HUDEP-2 (cell line): ENCODE data around the gene LUZP1.
"Not testable (repeated sequence)": the region's sequence is repeated elsewhere in the genome, so short reads cannot be mapped to it uniquely, and the experiment has no call there.

Experiments
- DNase-seq, 76 experiments: peaks; one replicate each; lab custom pipeline; 2025; ENCODE audit not compliant: unreplicated experiment in 76 of 76; lab: John Stamatoyannopoulos, UW

LUZP1 gene

GRCh38 chr1:23168445-23169194 is at the start of gene LUZP1:
Gene LUZP1, minus strand, starts transcription at chr1:23168856.
- peak in 63 of 76 experiments; percentile 13 to 78 (median 57) for DNase-seq

DNA sequence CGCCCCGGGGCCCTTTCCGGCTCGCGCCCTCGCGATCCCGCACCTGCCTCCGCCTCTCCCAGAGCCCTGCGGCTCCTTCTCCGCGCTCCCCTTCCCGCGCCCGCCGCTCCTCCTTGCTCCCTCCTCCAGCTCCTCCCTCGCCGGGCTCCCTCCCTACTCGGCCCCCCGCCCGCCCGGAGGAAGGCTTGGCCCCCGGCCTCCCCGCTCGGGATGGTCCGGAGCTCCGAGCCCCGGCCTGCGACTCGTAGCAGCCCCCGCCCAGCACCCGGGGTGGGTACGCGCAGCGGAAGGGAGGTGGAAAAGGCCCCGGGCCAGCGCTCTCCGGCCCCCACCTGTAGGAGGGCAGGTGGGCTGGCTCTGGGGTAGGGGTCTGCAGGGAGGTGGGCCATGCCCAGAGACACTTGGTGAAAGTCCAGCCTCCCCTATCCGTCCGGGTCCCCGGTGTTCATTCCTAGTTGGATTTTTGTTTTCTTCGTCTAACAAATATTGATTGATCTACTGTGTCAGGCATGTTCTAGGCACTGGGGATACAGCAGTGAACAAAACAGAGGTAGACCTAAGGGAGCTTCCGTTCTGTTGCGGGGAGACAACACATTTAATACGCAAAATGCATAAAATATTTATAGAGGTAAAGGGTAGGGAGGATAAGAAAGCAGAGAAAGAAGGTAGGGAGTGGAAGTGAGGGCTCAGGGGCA is 48.9 kb upstream of the LUZP1 start, which contains the start of gene HTR1D:
HTR1D (minus strand) TSS at position 82 of the 695 bp plus-strand sequence. CDS start 23,283 bp downstream, outside the sequence.
- no peak for DNase-seq

DNA sequence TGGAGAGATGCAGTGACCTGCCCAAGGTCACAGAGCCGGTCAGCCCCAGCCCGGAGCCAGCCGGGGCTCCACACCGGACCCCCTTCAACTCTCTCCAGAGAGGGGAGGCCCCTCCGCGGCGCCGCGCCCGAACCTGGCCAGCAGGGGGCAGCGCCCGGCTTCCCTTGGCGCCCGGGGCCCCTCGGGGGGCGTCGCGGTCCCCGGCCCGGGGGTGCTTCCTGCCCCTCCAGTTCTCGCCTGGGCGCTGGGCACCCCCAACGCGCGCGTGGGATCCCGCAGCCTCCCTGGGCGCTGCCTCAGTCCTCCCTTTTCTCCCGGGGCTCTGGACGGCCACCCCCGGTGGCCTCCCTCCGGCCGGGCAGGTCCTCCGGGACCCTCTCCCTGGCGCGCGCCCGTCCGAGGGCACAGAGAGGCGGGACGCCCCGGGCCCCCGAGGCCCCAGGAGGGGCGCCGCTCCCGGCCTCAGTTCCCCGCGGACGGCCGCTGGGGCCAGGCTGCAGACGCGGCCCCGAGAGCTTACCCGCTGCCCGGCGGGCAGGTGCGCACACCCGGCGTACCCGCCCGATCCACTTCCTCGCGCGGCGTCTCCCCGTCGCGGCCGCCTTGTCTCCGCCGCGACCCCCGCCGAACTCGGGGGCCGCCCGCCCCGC is 48.2 kb upstream of the LUZP1 start:
- peak in 4 of 76 experiments; percentile 2 to 6 (median 2) for DNase-seq

DNA sequence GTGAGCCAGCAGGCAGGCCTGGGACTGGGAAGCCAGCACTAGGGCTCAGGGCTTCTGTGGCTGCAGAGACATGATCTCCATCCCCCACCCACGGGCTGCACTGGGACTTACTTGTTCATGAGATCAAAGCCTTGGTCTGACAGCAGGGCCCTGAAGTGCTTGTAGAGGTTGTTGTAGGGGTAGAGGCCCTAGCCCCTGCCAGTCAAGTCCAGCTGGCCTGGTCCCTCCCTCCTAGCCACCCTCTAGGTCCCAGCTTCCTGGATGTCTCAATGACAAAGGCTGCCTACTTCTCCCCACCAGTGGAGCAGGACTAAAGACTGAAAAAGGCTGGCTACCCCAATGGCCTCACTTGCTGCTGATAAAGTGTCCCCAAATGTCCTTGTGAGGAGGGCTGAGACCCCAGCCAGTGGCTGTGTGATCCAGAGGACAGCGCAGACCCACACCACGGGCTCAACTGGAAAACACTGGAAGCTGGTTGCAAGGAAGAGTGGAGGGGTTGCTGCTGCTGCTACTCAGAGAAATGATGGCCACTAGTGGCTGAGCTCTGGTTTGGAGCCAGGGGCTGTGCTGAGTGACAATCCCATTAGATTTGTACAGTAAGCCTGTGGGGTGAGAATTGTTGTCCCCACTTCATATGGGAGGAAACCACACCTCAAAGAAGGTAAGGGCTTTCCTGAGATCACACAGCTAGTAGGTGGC is 47.2 kb upstream of the LUZP1 start:
- no peak for DNase-seq

- no peak for DNase-seq
Measured at GRCh38 chr1:23215291-23215690, 46.6 kb upstream of the LUZP1 start.

- DNase-seq, result no peak
Measured at GRCh38 chr1:23214640-23215039, 46.0 kb upstream of the LUZP1 start.

GRCh38 chr1:23211955-23212354 is 43.3 kb upstream of the LUZP1 start:
- no peak for DNase-seq

DNA sequence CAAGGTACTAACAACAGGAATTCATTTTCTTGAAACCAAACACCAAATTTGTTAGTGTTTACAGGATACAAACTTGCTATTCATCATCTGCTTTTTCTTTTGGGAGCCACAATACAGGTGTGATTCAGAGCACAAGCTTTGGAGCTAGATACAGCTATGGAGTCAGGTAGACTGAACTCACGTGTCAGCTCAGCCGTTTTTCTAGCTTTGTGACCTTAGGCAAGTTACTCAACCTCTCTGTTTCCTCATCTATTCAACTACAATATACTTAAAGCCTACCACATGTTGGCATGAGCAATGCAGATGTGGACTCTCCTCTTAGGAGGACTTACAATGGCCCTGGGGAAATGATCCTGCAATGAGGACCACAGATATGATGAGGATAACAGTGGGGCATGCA is 42.3 kb upstream of the LUZP1 start:
- DNase-seq, result no peak

DNA sequence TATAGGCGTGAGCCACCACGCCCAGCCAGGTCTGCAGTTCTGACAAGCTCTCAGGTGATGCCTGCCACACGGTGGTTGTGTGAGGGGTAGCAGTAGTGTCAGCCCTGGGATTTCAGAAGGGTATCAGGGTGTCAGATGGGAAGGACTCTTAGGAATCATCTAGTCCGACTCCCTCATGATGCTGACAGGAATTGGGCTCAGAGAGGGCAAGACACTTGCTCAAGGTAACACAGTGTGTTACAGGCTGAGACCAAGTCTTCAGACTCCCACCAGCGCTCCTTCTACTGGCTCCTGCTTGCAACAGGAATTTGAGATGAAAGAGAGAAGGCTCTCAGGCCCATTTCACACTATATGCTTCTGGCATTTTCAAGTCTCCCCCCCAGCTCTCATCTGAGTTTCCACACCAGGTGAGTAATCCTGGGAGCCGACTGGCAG is 41.7 kb upstream of the LUZP1 start:
- DNase-seq, result no peak

- no peak for DNase-seq
Measured at GRCh38 chr1:23209770-23210169, 41.1 kb upstream of the LUZP1 start.

DNA sequence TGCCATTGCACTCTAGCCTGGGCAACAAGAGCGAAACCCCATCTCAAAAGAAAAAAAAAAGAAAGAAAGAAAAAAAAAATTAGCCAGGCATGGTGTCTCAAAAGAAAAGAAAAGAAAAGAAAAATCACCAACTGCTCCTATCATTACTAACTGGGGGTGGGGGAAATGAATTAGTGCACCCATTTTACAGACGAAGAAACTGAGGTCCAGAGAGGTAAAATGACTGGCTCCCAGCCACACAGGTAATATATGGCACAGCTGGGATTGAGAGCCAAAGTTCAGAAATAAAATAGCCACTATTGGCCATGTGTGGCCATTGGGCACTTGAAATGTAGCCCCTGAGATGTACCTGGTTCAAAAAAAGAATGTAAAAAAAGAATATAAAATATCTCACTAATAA is 39.9 kb upstream of the LUZP1 start:
- DNase-seq, result no peak

DNA sequence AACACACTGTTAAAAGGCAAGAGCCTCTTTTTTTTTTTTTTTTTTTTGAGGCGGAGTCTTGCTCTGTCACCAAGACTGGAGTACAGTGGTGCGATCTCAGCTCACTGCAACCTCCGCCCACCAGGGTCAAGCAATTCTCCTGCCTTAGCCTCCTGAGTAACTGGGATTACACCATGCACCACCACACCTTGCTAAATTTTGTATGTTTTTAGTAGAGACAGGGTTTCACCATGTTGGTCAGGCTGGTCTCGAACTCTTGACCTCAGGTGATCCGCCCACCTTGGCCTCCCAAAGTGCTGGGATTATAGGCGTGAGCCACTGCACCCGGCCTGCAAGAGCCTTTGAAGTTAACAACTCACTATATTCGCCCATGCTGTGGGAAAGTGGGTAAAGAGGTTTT is 39.1 kb upstream of the LUZP1 start:
- DNase-seq, result not testable (repeated sequence)

GRCh38 chr1:23202263-23202749 is 33.6 kb upstream of the LUZP1 start:
- no peak for DNase-seq

DNA sequence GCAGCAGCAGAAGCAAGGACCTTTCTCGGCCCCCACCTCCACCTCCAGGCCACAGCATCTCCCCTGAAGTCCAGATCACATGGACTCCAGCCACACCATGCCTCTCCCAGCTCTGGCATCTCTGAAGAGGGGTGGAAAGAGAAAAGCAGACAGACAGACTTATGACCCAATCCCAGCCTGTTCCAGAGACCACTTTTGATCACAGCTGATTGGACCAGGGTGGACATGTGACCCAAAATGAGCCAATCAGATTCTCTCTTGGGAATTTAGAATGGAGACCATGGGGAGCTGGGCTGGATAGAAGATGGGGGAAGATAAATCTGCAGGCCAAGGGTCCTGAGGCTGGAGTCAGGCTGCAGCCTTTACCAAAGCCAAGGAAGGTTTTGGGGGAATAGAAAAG is 32.2 kb upstream of the LUZP1 start:
- no peak for DNase-seq

- DNase-seq, result no peak
Measured at GRCh38 chr1:23198373-23198772, 29.7 kb upstream of the LUZP1 start.

DNA sequence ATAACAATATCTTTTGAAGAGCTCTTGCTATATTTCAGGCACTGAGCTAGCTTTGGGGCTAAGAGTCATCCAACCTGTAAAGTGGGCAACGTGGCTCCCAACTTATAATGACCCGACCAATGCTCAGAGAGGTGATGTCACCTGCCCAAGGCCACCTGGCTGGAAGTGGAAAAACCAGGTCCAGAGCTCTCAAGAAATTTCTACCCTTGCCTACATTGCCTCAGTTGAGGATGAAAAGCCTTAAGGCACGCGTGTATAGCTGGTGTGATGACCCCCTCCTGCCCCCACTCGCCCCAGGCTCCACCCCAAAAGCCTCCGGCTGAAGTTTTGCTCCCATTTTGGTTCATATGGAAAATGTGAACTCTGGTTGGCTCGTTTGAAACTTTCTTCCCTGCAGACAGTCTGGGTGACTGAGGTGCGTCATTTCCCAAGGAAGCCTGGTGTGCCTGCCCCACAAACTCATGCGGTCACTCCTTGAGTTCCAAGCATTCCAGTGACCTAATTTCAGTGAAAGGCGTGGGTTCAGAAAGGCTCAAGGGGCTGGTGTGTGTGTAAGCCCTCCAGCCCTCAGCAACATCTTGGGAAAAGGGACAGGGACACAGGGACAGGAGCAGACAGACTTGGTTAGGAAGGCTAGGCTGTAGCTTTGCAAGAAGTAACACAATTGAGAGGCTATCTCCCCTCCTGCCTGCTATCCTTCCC is 28.1 kb upstream of the LUZP1 start:
- DNase-seq, result no peak

DNA sequence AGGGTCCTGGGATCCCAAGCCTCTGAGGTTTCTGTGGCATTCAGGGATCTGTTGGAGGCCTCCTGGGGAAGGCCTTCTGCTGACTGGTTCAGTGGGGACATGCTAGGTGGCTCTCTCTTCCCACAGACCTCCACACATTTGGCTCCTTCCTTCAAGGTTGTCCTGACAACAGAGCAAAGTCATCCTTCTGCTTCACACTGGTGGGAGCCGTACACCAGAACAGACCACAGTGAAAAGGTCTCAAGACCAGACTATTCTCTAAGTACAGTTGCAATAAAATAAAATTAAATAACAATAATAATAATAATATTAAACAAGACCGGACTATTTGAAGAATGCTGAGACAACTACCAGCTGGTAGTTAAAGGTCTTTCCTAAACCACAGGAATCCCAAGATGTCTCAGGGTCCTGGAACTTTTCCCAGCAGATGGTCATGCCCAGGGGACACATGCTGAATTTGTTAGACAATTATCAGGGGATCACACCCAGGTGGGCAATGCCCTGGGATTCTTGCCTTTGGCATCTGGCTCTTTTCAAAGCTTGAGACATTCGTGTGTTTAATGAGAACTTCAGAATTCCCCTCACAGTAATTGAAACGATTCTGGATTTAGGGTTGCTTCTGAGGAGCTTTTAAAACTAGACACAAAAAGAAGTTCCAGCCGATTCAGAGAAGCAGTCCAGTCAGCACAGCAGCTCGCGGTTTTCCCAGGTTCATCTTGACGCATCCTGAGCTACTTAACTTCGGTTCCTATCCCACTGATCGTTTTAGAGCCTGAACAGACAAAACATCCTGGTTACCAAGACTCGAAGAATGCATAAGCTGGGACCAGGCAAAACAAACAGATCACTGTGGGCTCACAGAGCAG is 25.7 kb upstream of the LUZP1 start:
- no peak for DNase-seq

DNA sequence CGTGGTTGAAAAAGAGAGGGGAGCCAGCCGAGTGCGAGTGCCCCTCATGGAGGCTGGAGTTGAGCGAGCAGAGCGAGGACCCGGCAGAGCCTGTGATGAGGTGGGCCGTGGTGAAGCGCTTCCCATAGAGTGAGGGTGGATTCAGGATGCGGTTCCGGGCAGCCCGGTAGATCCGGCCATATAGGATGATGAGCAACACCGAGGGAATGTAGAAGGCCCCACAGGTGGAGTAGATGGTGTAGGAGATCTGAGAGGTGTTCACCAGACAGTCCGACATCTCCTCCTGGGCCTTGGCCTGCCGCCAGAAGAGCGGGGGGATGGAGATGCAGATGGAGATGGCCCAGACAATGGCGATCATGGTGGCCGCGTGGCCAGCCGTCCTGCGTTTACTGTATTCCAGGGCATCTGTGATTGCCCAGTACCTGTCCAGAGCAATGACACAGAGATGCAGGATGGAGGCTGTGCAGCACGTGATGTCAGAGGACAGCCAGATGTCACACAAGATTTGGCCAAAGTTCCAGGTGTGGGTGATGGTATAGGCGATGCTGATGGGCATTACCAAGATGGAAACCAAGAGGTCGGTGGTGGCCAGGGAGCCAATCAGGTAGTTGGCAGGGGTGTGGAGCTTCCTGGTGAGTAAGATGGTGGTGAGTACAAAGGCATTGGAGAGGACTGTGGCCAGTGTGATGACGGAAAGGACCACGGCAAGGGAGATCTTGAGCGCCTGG is 24.9 kb upstream of the LUZP1 start:
- no peak for DNase-seq

- DNase-seq, result no peak
Measured at GRCh38 chr1:23191199-23191598, 22.5 kb upstream of the LUZP1 start.
